ENCODE results near the gene NECAB3. TPM values are rescaled to one million over a fixed set of nuclear protein-coding genes. Genes with fewer than 3 reads are reported as not detected.

Gene NECAB3
- polyA plus RNA-seq, 10 donors, result 21.9 to 27.0 (median 24.0) TPM

GRCh38 chr20:33666293-33667244, 7.7 kb downstream of the NECAB3 start, which contains the start of gene ACTL10:
TSS of gene ACTL10 (plus strand) at chr20:33666943. CDS start at chr20:33667498, 555 bp downstream.
- peak; percentile 91 to 96 (median 93) for DNase-seq

- DNase-seq, result no peak
Observed at GRCh38 chr20:33664762-33665144, 9.5 kb downstream of the NECAB3 start.

GRCh38 chr20:33664085-33664761, 10.0 kb downstream of the NECAB3 start:
- DNase-seq, result no peak

- DNase-seq, result peak; percentile 65 to 93 (median 80)
Observed at GRCh38 chr20:33663161-33664084, 10.8 kb downstream of the NECAB3 start.

GRCh38 chr20:33662172-33662571, 12.1 kb downstream of the NECAB3 start, which contains the start of gene C20orf144:
TSS of gene C20orf144 (plus strand) at chr20:33662327. CDS start at chr20:33662346, 19 bp downstream.
- no peak for DNase-seq

- DNase-seq, result no peak
Observed at GRCh38 chr20:33660685-33661058, 13.6 kb downstream of the NECAB3 start.

GRCh38 chr20:33660035-33660684, 14.1 kb downstream of the NECAB3 start:
- no peak for DNase-seq

- no peak for DNase-seq
Observed at GRCh38 chr20:33659341-33660034, 14.7 kb downstream of the NECAB3 start.

GRCh38 chr20:33658929-33659328, 15.3 kb downstream of the NECAB3 start:
- DNase-seq, result no peak

GRCh38 chr20:33658510-33658909, 15.7 kb downstream of the NECAB3 start:
- no peak for DNase-seq

GRCh38 chr20:33657704-33658095, 16.5 kb downstream of the NECAB3 start:
- no peak for DNase-seq

- DNase-seq, result no peak
Observed at GRCh38 chr20:33656783-33657703, 17.2 kb downstream of the NECAB3 start.

- DNase-seq, result no peak
Observed at GRCh38 chr20:33656010-33656782, 18.0 kb downstream of the NECAB3 start.

GRCh38 chr20:33655164-33655563, 19.1 kb downstream of the NECAB3 start:
- no peak for DNase-seq

- DNase-seq, result no peak
Observed at GRCh38 chr20:33654680-33655161, 19.5 kb downstream of the NECAB3 start.

GRCh38 chr20:33653900-33654596, 20.2 kb downstream of the NECAB3 start:
- DNase-seq, result no peak

- DNase-seq, result peak in 2 of 3 donors; percentile 75 to 82
Observed at GRCh38 chr20:33653218-33653899, 20.9 kb downstream of the NECAB3 start.

Data from muscle of back (tissue), 11 donors.